RWPE2 (cell line): ENCODE results near the gene IYD.

Experiments used
- ATAC-seq: fragments of 200-7000 bp; cut with Tn5 transposase; 3 replicates; pipeline ENCODE4 v1.9.1; 2021; ENCODE audit warnings: low read depth
- DNase-seq: peaks from one replicate; pipeline ENCODE4 v3.0.0-alpha.2; 2020; ENCODE audit warnings: low spot score
- H3K27ac ChIP-seq: fragments of 450-650 bp; 2 replicates; pipeline ENCODE4 v1.5.1; 2017; ENCODE audit warnings: mild to moderate bottlenecking; ENCODE audit not compliant: poor library complexity, severe bottlenecking
- H3K27me3 ChIP-seq: fragments of 250-450 bp; sonication (Bioruptor Pico); 2 replicates; pipeline ENCODE4 v1.5.1; 2021; ENCODE audit warnings: mild to moderate bottlenecking, moderate library complexity; ENCODE audit not compliant: insufficient read depth, poor library complexity, severe bottlenecking
- H3K36me3 ChIP-seq: fragments of 250-450 bp; sonication (Bioruptor Pico); 2 replicates; pipeline ENCODE4 v1.5.1; 2020; ENCODE audit warnings: low read depth, mild to moderate bottlenecking, moderate library complexity
- H3K4me1 ChIP-seq: fragments of 250-450 bp; sonication (Bioruptor Pico); 2 replicates; pipeline ENCODE4 v1.5.1; 2021; ENCODE audit warnings: mild to moderate bottlenecking, moderate library complexity; ENCODE audit not compliant: insufficient read depth, poor library complexity, severe bottlenecking
- H3K4me3 ChIP-seq: fragments of 250-450 bp; sonication (Bioruptor Pico); 2 replicates; pipeline ENCODE4 v1.5.1; 2021; ENCODE audit warnings: mild to moderate bottlenecking, moderate library complexity; ENCODE audit not compliant: severe bottlenecking
- H3K9me3 ChIP-seq: fragments of 250-450 bp; sonication (Bioruptor Pico); 2 replicates; pipeline ENCODE4 v1.5.1; 2021; ENCODE audit warnings: mild to moderate bottlenecking, moderate library complexity; ENCODE audit not compliant: severe bottlenecking
- TF ChIP-seq, protein P1 (sequence below): fragments of 450-650 bp; IDR thresholded peaks from one replicate; pipeline ENCODE4 v1.5.1; 2017; ENCODE audit warnings: mild to moderate bottlenecking, moderate library complexity; ENCODE audit not compliant: poor library complexity, severe bottlenecking

Gene IYD

DNA sequence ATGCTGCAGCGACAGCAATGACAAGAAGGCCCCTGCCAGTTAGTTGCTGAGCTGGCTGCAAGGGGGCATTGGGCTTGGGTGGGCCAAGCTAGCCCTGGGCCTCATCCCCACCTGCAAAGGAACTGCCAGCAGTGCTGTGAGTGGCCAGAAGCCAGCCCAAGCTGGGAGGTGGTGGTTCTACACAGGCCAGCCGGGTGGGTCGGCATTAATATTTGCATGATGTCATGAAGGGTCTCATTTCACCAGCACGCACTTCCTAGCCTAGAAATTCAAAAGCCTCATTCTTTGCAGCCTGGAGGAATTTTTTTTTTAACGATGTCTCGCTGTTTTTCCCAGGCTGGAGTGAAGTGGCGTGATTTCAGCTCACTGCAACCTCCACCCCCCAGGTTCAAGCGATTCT, 62.0 kb downstream of the IYD start:
- H3K27me3 ChIP-seq: no peaks in the 10 kb centered on the region
- no peaks in the 10 kb centered on the region for H3K9me3 ChIP-seq
- H3K4me1 ChIP-seq: no peaks in the 10 kb centered on the region
- H3K27ac ChIP-seq: no peak overlapping the region
- H3K36me3 ChIP-seq: no peaks in the 10 kb centered on the region
- no peak for ATAC-seq
- TF ChIP-seq, protein P1, sequence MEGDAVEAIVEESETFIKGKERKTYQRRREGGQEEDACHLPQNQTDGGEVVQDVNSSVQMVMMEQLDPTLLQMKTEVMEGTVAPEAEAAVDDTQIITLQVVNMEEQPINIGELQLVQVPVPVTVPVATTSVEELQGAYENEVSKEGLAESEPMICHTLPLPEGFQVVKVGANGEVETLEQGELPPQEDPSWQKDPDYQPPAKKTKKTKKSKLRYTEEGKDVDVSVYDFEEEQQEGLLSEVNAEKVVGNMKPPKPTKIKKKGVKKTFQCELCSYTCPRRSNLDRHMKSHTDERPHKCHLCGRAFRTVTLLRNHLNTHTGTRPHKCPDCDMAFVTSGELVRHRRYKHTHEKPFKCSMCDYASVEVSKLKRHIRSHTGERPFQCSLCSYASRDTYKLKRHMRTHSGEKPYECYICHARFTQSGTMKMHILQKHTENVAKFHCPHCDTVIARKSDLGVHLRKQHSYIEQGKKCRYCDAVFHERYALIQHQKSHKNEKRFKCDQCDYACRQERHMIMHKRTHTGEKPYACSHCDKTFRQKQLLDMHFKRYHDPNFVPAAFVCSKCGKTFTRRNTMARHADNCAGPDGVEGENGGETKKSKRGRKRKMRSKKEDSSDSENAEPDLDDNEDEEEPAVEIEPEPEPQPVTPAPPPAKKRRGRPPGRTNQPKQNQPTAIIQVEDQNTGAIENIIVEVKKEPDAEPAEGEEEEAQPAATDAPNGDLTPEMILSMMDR: no peak
- no peak overlapping the region for H3K4me3 ChIP-seq
- no peak for DNase-seq

GRCh38 chr6:150435360-150435759, 66.5 kb downstream of the IYD start:
- H3K36me3 ChIP-seq: no peaks in the 10 kb centered on the region
- no peak for ATAC-seq
- no peaks in the 10 kb centered on the region for H3K4me1 ChIP-seq
- H3K27me3 ChIP-seq: no peaks in the 10 kb centered on the region
- no peaks in the 10 kb centered on the region for H3K9me3 ChIP-seq
- no peak overlapping the region for H3K4me3 ChIP-seq
- no peak for DNase-seq
- TF ChIP-seq, protein P1: no peak
- no peak overlapping the region for H3K27ac ChIP-seq

- H3K4me1 ChIP-seq: no peaks in the 10 kb centered on the region
- no peak overlapping the region for H3K27ac ChIP-seq
- ATAC-seq (no peak), DNase-seq (no peak)
- TF ChIP-seq, protein P1: no peak
- H3K27me3 ChIP-seq: no peaks in the 10 kb centered on the region
- no peak overlapping the region for H3K4me3 ChIP-seq
- no peaks in the 10 kb centered on the region for H3K36me3 ChIP-seq
- H3K9me3 ChIP-seq: no peaks in the 10 kb centered on the region
Observed at GRCh38 chr6:150435832-150436231, 67.0 kb downstream of the IYD start.

GRCh38 chr6:150439373-150439772, 70.6 kb downstream of the IYD start:
- DNase-seq: no peak
- H3K36me3 ChIP-seq: no peaks in the 10 kb centered on the region
- no peak overlapping the region for H3K27ac ChIP-seq
- TF ChIP-seq, protein P1: no peak
- no peaks in the 10 kb centered on the region for H3K9me3 ChIP-seq
- H3K4me3 ChIP-seq: no peak overlapping the region
- H3K4me1 ChIP-seq: no peaks in the 10 kb centered on the region
- no peak for ATAC-seq
- no peaks in the 10 kb centered on the region for H3K27me3 ChIP-seq

DNA sequence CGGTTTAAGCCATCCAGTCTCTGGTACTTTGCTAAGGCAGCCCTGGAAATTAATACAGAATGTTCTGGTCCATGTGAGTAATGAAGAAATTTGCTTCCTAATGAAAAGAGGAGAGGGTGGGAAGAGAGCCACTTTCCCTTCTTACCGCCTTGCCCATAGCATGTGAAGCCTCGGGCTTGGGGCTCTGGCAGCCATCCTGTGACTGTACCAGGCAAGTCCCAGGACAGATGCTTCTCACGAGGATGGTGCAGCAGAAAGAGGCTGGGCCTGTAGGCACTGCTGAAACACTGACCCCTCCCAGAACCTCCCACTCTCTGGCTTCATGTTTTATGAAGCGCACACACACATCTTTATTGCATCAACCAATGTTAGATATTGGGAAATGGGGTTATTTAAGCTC, 74.8 kb downstream of the IYD start:
- Histone ChIP-seq H3K27me3 (no peaks in the 10 kb centered on the region), H3K4me1 (no peaks in the 10 kb centered on the region), H3K4me3 (no peak overlapping the region), H3K27ac (no peak overlapping the region), H3K9me3 (no peaks in the 10 kb centered on the region), H3K36me3 (no peaks in the 10 kb centered on the region)
- DNase-seq (no peak), ATAC-seq (no peak)
- TF ChIP-seq, protein P1: no peak
